ENCODE results near the gene RBM47.

Gene RBM47

DNA sequence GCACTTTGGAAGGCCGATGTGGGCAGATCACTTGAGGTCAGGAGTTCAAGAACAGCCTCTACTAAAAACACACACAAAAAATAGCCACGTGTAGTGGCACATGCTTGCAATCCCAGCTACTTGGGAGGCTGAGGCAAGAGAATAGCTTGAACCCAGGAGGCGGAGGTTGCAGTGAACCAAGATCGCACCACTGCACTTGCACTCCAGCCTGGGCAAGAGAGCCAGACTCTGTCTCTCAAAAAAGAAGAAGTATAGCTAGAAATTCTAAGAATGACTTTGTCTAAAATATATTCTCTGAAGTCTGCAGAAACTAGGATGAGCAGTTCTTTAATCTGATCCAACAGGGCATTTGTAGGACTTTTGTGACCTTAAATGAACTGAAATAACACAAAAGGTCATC is 17.4 kb downstream of the RBM47 start (continued):
- no peak for TF ChIP-seq KLF8 (tag by site-specific recombination; IDR thresholded peaks at IDR 0.05)
- no peak for TF ChIP-seq KLF1 (tag by site-specific recombination; IDR thresholded peaks at IDR 0.05)

DNA sequence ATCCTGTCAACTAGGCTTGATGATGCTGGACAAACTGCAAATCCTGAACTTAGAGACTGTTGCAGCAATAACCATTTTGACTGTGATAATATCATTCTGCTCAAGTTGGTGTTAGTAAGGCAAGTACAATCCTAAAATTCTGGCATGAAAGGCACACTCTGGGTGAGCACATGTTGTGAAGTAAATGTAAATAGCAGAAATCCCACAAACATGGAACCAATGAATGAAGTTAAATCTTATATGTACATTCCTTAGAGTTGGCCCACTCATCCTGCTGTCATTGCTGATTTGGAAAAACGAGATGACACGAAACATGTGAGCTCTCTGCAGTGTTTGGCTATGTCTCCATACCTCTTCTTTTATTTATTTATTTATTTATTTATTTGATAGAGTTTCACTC is 21.0 kb downstream of the RBM47 start:
- TF ChIP-seq OVOL3 (tag by site-specific recombination; IDR thresholded peaks at IDR 0.05) = no peak
- TF ChIP-seq ZNF76 (tag by site-specific recombination; IDR thresholded peaks at IDR 0.05; ENCODE audit: borderline replicate concordance, low read depth) = no peak
- TF ChIP-seq ZNF121 (tag by site-specific recombination; IDR thresholded peaks at IDR 0.05) = no peak
- no peak for TF ChIP-seq ZNF658 (tag by site-specific recombination; IDR thresholded peaks at IDR 0.05)
- TF ChIP-seq, protein P1, sequence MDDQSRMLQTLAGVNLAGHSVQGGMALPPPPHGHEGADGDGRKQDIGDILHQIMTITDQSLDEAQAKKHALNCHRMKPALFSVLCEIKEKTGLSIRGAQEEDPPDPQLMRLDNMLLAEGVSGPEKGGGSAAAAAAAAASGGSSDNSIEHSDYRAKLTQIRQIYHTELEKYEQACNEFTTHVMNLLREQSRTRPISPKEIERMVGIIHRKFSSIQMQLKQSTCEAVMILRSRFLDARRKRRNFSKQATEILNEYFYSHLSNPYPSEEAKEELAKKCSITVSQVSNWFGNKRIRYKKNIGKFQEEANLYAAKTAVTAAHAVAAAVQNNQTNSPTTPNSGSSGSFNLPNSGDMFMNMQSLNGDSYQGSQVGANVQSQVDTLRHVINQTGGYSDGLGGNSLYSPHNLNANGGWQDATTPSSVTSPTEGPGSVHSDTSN (CRISPR knock-in tag; IDR thresholded peaks at IDR 0.05) = no peak
- TF ChIP-seq ZNF48 (tag by site-specific recombination; IDR thresholded peaks at IDR 0.05) = no peak
- TF ChIP-seq ZNF501 (tag by site-specific recombination; IDR thresholded peaks at IDR 0.05) = no peak
- no peak for TF ChIP-seq MEIS1 (CRISPR knock-in tag; IDR thresholded peaks at IDR 0.05; ENCODE audit: borderline replicate concordance)
- no peak for TF ChIP-seq YY2 (tag by site-specific recombination; IDR thresholded peaks at IDR 0.05)
- TF ChIP-seq ZNF140 (tag by site-specific recombination; IDR thresholded peaks at IDR 0.05) = no peak
- no peak for TF ChIP-seq ZNF10 (tag by site-specific recombination; IDR thresholded peaks at IDR 0.05)
- TF ChIP-seq ZNF239 (tag by site-specific recombination; IDR thresholded peaks at IDR 0.05) = no peak
- TF ChIP-seq, protein P2, sequence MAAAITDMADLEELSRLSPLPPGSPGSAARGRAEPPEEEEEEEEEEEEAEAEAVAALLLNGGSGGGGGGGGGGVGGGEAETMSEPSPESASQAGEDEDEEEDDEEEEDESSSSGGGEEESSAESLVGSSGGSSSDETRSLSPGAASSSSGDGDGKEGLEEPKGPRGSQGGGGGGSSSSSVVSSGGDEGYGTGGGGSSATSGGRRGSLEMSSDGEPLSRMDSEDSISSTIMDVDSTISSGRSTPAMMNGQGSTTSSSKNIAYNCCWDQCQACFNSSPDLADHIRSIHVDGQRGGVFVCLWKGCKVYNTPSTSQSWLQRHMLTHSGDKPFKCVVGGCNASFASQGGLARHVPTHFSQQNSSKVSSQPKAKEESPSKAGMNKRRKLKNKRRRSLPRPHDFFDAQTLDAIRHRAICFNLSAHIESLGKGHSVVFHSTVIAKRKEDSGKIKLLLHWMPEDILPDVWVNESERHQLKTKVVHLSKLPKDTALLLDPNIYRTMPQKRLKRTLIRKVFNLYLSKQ (tag by site-specific recombination; IDR thresholded peaks at IDR 0.05; ENCODE audit: borderline replicate concordance) = no peak
- no peak for TF ChIP-seq KLF1 (tag by site-specific recombination; IDR thresholded peaks at IDR 0.05)
- TF ChIP-seq ZNF433 (tag by site-specific recombination; IDR thresholded peaks at IDR 0.05; ENCODE audit: low read depth) = no peak
- TF ChIP-seq SALL2 (tag by site-specific recombination; IDR thresholded peaks at IDR 0.05; ENCODE audit: borderline replicate concordance) = no peak
- no peak for TF ChIP-seq ZNF571 (tag by site-specific recombination; IDR thresholded peaks at IDR 0.05)
- no peak for TF ChIP-seq ZNF596 (tag by site-specific recombination; IDR thresholded peaks at IDR 0.05)
- TF ChIP-seq, protein P3, sequence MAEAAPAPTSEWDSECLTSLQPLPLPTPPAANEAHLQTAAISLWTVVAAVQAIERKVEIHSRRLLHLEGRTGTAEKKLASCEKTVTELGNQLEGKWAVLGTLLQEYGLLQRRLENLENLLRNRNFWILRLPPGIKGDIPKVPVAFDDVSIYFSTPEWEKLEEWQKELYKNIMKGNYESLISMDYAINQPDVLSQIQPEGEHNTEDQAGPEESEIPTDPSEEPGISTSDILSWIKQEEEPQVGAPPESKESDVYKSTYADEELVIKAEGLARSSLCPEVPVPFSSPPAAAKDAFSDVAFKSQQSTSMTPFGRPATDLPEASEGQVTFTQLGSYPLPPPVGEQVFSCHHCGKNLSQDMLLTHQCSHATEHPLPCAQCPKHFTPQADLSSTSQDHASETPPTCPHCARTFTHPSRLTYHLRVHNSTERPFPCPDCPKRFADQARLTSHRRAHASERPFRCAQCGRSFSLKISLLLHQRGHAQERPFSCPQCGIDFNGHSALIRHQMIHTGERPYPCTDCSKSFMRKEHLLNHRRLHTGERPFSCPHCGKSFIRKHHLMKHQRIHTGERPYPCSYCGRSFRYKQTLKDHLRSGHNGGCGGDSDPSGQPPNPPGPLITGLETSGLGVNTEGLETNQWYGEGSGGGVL (tag by site-specific recombination; IDR thresholded peaks at IDR 0.05) = no peak
- TF ChIP-seq ZNF302 (tag by site-specific recombination; IDR thresholded peaks at IDR 0.05; ENCODE audit: low read depth) = no peak
- POLR2A ChIA-PET = no interaction called here

DNA sequence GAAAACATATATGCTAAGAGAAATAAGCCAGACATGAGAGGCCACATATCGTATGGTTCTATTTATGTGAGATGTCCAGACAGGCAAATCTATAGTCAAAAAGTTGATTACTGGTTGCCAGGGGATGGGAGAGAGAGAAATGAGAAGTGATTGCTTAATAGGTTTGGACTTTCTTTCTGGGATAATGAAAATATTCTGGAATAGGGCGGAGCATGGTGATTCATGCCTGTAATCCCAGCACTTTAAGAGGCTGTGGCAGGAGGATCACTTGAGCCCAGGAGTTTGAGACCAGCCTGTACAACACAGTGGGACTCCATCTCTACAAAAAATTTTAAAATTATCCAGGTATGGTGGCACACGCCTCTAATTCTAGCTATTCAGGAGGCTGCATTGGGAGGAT is 22.4 kb downstream of the RBM47 start:
- Histone ChIP-seq H3K4me1 (ENCODE audit: control insufficient read depth, insufficient read depth, low read length) (0 out of 2 replicates have a peak, but pooled peaks cover 2% of the 10 kb centered on the region), H3K36me3 (ENCODE audit: control insufficient read depth in 2 of 2, insufficient read depth in 1 of 2, low read length in 2 of 2) (no peaks in the 10 kb centered on the region; a peak in 1 of 3 replicates), H3K9me3 (ENCODE audit: control insufficient read depth, insufficient read depth, low read depth, low read length) (no peaks in the 10 kb centered on the region), H3K27ac (ENCODE audit: extremely low read depth, low read depth, low read length) (no peak overlapping the region), H3K4me3 (ENCODE audit: low read depth, low read length) (no peak overlapping the region)
- ChIA-PET CTCF (interaction anchor here (1.0 kb wide), 1 partner anchor 112 kb away, joined by 3 read pairs; no protein-coding TSS in a partner anchor), POLR2A (no interaction called here)
- no peak for TF ChIP-seq FEZF1 (tag by site-specific recombination; IDR thresholded peaks at IDR 0.05)
- TF ChIP-seq ZNF157 (tag by site-specific recombination; IDR thresholded peaks at IDR 0.05) = no peak
- no peak for TF ChIP-seq ZNF248 (tag by site-specific recombination; IDR thresholded peaks at IDR 0.05)
- TF ChIP-seq ZNF76 (tag by site-specific recombination; IDR thresholded peaks at IDR 0.05; ENCODE audit: borderline replicate concordance, low read depth) = no peak
- no peak for TF ChIP-seq KLF9 (tag by site-specific recombination; IDR thresholded peaks at IDR 0.05; ENCODE audit: low read depth)

More for the DNA sequence above, 21.0 kb downstream of the RBM47 start:
- Histone ChIP-seq H3K4me3 (ENCODE audit: low read depth, low read length) (no peak overlapping the region), H3K9me3 (ENCODE audit: control insufficient read depth, insufficient read depth, low read depth, low read length) (no peaks in the 10 kb centered on the region), H3K36me3 (ENCODE audit: control insufficient read depth in 2 of 2, insufficient read depth in 1 of 2, low read length in 2 of 2) (no peaks in the 10 kb centered on the region; a peak in 1 of 3 replicates), H3K4me1 (ENCODE audit: control insufficient read depth, insufficient read depth, low read length) (0 out of 2 replicates have a peak, but pooled peaks cover 2% of the 10 kb centered on the region), H3K27ac (ENCODE audit: extremely low read depth, low read depth, low read length) (no peak overlapping the region)
- CTCF ChIA-PET = interaction anchor here (1.0 kb wide), 1 partner anchor 111 kb away, joined by 3 read pairs; no protein-coding TSS in a partner anchor
